Loucy (cell line): ENCODE results near the gene ZNF12.

Experiments used
- H2AFZ ChIP-seq: fragments of 200-600 bp; sonication (generic); 2 replicates; pipeline ENCODE4 v1.6.0; 2016; ENCODE audit warnings: antibody characterized with exemption, mild to moderate bottlenecking, low read length, moderate library complexity
- H3F3A ChIP-seq: fragments of 200-600 bp; 2 replicates; pipeline ENCODE4 v1.6.0; 2016; ENCODE audit warnings: antibody characterized with exemption, low read depth, mild to moderate bottlenecking
- H3K27me3 ChIP-seq: fragments of 200-600 bp; sonication (generic); 2 replicates; pipeline ENCODE4 v1.6.1; 2014; ENCODE audit warnings: low read length, mild to moderate bottlenecking; ENCODE audit not compliant: insufficient read depth, poor library complexity, severe bottlenecking
- H3K36me3 ChIP-seq: fragments of 200-600 bp; sonication (generic); 2 replicates; pipeline ENCODE4 v1.6.1; 2016; ENCODE audit warnings: low read length; ENCODE audit not compliant: insufficient read depth
- H3K4me1 ChIP-seq: fragments of 200-600 bp; sonication (generic); 2 replicates; pipeline ENCODE4 v1.5.1; 2014; ENCODE audit warnings: low read length, mild to moderate bottlenecking; ENCODE audit not compliant: insufficient read depth, poor library complexity, severe bottlenecking
- H3K4me2 ChIP-seq: fragments of 200-600 bp; sonication (generic); 2 replicates; pipeline ENCODE4 v1.6.0; 2014; ENCODE audit warnings: antibody characterized with exemption, low read length, low read depth, mild to moderate bottlenecking; ENCODE audit not compliant: poor library complexity, severe bottlenecking
- H3K4me3 ChIP-seq: fragments of 200-600 bp; sonication (generic); 2 replicates; pipeline ENCODE4 v1.5.1; 2014; ENCODE audit warnings: low read length, mild to moderate bottlenecking, mixed read lengths; ENCODE audit not compliant: poor library complexity, severe bottlenecking
- H3K79me2 ChIP-seq: fragments of 200-600 bp; sonication (generic); 2 replicates; pipeline ENCODE4 v1.6.1; 2014; ENCODE audit warnings: low read length; ENCODE audit not compliant: insufficient read depth
- H3K9ac ChIP-seq: fragments of 200-600 bp; sonication (generic); 2 replicates; pipeline ENCODE4 v1.6.0; 2014; ENCODE audit warnings: mild to moderate bottlenecking, low read depth, low read length, moderate library complexity; ENCODE audit not compliant: poor library complexity, severe bottlenecking
- H3K9me2 ChIP-seq: fragments of 200-600 bp; sonication (generic); replicated peaks from 2 replicates; pipeline ENCODE4 v1.6.1; 2016; ENCODE audit warnings: low read depth, low read length, mixed read lengths
- H3K9me3 ChIP-seq: fragments of 200-600 bp; sonication (generic); 2 replicates; pipeline ENCODE4 v1.6.1; 2014; ENCODE audit warnings: mild to moderate bottlenecking, antibody characterized with exemption, low read length, low read depth; ENCODE audit not compliant: insufficient read depth
- H4K20me1 ChIP-seq: fragments of 200-600 bp; sonication (generic); 2 replicates; pipeline ENCODE4 v1.6.0; 2014; ENCODE audit warnings: antibody characterized with exemption, low read length, mild to moderate bottlenecking; ENCODE audit not compliant: insufficient read depth, poor library complexity, severe bottlenecking
- CTCF ChIP-seq: fragments of 200-600 bp; sonication (generic); conservative IDR thresholded peaks from 2 replicates; pipeline ENCODE4 v1.5.1; 2014; ENCODE audit warnings: mild to moderate bottlenecking, antibody characterized with exemption, low read length
- EZH2phosphoT487 ChIP-seq: fragments of 200-600 bp; IDR thresholded peaks from 2 replicates; pipeline ENCODE4 v1.6.1; 2018; ENCODE audit warnings: antibody characterized with exemption, mild to moderate bottlenecking, moderate library complexity, borderline replicate concordance

ZNF12 gene

GRCh38 chr7:6691609-6692106 lies 15.1 kb downstream of the ZNF12 start:
- H3K79me2 ChIP-seq, result no peaks in the 10 kb centered on the region
- no peaks in the 10 kb centered on the region for H4K20me1 ChIP-seq
- H3K4me1 ChIP-seq, result no peaks in the 10 kb centered on the region
- H3K4me3 ChIP-seq, result no peak overlapping the region
- H3K9me2 ChIP-seq, result no peaks in the 10 kb centered on the region
- no peak overlapping the region for H3K4me2 ChIP-seq
- peaks cover 17% of the 10 kb centered on the region for H3K27me3 ChIP-seq
- H2AFZ ChIP-seq, result no peak overlapping the region
- H3K9ac ChIP-seq, result no peak overlapping the region
- TF ChIP-seq CTCF (no peak), EZH2phosphoT487 (no peak)
- no peaks in the 10 kb centered on the region for H3F3A ChIP-seq
- peaks cover 96% of the 10 kb centered on the region for H3K36me3 ChIP-seq
- H3K9me3 ChIP-seq, result peaks cover 78% of the 10 kb centered on the region

GRCh38 chr7:6691103-6691502 lies 15.6 kb downstream of the ZNF12 start:
- TF ChIP-seq CTCF, result no peak
- TF ChIP-seq EZH2phosphoT487, result no peak
- Histone ChIP-seq H3K27me3 (peaks cover 17% of the 10 kb centered on the region), H3K9me3 (peaks cover 75% of the 10 kb centered on the region), H2AFZ (no peak overlapping the region), H3K9me2 (no peaks in the 10 kb centered on the region), H3K4me1 (no peaks in the 10 kb centered on the region), H3K4me2 (no peak overlapping the region), H3K4me3 (no peak overlapping the region), H3F3A (no peaks in the 10 kb centered on the region), H4K20me1 (no peaks in the 10 kb centered on the region), H3K79me2 (no peaks in the 10 kb centered on the region), H3K9ac (no peak overlapping the region), H3K36me3 (peaks cover 91% of the 10 kb centered on the region)

- Histone ChIP-seq H3K9me2 (no peaks in the 10 kb centered on the region), H3K4me1 (no peaks in the 10 kb centered on the region), H3K9me3 (peaks cover 20% of the 10 kb centered on the region), H3K27me3 (no peaks in the 10 kb centered on the region), H3K4me3 (no peak overlapping the region), H3F3A (no peaks in the 10 kb centered on the region), H3K79me2 (no peaks in the 10 kb centered on the region), H3K36me3 (no peaks in the 10 kb centered on the region), H3K9ac (no peak overlapping the region), H2AFZ (no peak overlapping the region), H3K4me2 (no peak overlapping the region), H4K20me1 (no peaks in the 10 kb centered on the region)
- TF ChIP-seq EZH2phosphoT487 (no peak), CTCF (no peak)
Measured at GRCh38 chr7:6680146-6680545, 26.6 kb downstream of the ZNF12 start.
